Measurements from ENCODE around the gene IQSEC3.
A peak's percentile ranks its signal among the peaks of the same experiment; 100 is the strongest.

IQSEC3 gene

DNA sequence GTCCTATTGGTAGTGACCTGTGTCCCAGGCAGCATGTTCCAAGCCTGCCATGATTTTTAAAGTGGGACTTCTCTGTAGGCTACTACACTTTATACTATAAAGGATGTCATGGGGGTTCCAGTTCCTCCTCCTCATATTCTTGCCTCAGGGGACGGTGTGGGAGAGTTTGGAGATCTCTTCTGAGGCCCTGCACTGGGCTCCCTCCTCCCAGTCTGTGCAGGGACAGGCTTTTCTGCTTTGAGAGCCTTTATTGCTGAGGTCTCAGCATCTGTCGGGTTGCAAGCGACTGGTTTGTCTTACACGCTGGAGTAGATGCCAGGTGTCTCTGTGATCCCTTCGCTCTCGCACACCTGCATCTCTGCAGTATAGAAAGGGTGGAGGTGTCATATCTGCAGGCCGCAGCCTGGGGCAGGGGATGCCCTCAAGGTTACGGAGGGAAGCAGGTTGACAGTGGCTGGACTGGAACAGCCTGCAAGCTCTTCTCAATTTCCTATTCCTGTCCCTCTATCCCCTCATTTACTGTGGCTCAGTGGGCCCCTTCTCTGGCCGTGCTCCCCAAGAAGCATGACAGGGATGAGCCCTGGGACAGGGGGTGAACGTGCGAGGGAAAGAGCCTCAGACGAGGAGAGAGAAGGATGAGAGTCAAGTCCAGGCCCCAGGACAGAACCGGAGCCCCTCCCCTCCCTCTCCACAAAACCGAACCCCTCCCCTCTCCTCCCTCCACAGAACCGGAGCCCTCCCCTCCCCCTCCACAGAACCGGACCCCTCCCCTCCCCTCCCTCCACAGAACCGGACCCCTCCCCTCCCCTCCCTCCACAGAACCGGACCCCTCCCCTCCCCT is 96.1 kb downstream of the IQSEC3 start:
- peaks cover 14% of the 10 kb centered on the region for H3K4me1 ChIP-seq (ENCODE audit: low read depth, poor library complexity, severe bottlenecking)
- no peak overlapping the region for H2AFZ ChIP-seq (ENCODE audit: low read depth)
- no peak overlapping the region for H3K4me2 ChIP-seq
- no peak overlapping the region for H3K27ac ChIP-seq
- H3K79me2 ChIP-seq (ENCODE audit: insufficient read depth, low read depth) = no peaks in the 10 kb centered on the region
- H3K27me3 ChIP-seq (ENCODE audit: insufficient read depth, low read depth) = no peaks in the 10 kb centered on the region; the same call in 1 of the 2 replicates
- no peaks in the 10 kb centered on the region for H3K36me3 ChIP-seq (ENCODE audit: insufficient read depth)
- H3K4me3 ChIP-seq (IDR thresholded peaks at IDR 0.05; ENCODE audit: insufficient read depth, low read depth, low read length) = no peak overlapping the region
- TF ChIP-seq, protein P1, sequence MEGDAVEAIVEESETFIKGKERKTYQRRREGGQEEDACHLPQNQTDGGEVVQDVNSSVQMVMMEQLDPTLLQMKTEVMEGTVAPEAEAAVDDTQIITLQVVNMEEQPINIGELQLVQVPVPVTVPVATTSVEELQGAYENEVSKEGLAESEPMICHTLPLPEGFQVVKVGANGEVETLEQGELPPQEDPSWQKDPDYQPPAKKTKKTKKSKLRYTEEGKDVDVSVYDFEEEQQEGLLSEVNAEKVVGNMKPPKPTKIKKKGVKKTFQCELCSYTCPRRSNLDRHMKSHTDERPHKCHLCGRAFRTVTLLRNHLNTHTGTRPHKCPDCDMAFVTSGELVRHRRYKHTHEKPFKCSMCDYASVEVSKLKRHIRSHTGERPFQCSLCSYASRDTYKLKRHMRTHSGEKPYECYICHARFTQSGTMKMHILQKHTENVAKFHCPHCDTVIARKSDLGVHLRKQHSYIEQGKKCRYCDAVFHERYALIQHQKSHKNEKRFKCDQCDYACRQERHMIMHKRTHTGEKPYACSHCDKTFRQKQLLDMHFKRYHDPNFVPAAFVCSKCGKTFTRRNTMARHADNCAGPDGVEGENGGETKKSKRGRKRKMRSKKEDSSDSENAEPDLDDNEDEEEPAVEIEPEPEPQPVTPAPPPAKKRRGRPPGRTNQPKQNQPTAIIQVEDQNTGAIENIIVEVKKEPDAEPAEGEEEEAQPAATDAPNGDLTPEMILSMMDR (conservative IDR thresholded peaks at IDR 0.05; ENCODE audit: low read depth, low read length) = no peak
- no peaks in the 10 kb centered on the region for H4K20me1 ChIP-seq (ENCODE audit: insufficient read depth)
- H3K9ac ChIP-seq = no peak overlapping the region

DNA sequence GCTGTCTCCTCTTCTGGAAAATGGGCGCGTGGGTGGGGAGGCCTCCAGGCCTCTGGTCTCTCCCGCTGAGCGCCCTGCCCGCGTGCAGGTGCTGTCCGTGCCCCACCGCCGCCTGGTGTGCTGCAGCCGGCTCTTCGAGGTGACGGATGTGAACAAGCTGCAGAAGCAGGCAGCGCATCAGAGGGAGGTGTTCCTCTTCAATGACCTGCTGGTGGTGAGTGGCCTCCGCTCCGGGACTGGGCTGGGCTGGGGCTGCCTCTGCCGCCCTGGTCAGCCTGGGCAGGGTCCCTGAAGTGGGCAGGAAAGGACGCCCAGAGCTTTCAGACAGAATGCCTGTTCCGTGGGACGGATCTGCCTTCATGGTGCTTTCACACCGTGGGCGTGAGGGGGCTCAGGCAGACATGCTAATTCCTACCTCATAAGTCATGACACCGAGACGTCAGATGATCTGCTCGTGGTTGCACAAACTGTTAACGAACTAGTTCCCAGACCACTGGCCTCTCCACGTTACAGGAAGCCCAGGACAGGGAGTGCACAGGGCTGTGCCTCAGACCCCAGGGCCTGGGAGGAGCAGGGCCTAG is 96.9 kb downstream of the IQSEC3 start:
- H4K20me1 ChIP-seq (ENCODE audit: insufficient read depth) = no peaks in the 10 kb centered on the region
- no peak overlapping the region for H2AFZ ChIP-seq (ENCODE audit: low read depth)
- H3K4me1 ChIP-seq (ENCODE audit: low read depth, poor library complexity, severe bottlenecking) = peaks cover 14% of the 10 kb centered on the region
- no peaks in the 10 kb centered on the region for H3K79me2 ChIP-seq (ENCODE audit: insufficient read depth, low read depth)
- H3K36me3 ChIP-seq (ENCODE audit: insufficient read depth) = no peaks in the 10 kb centered on the region
- no peak overlapping the region for H3K4me2 ChIP-seq
- no peak overlapping the region for H3K9ac ChIP-seq
- H3K27ac ChIP-seq = no peak overlapping the region
- H3K4me3 ChIP-seq (IDR thresholded peaks at IDR 0.05; ENCODE audit: insufficient read depth, low read depth, low read length) = no peak overlapping the region
- TF ChIP-seq, protein P1 (conservative IDR thresholded peaks at IDR 0.05; ENCODE audit: low read depth, low read length) = no peak
- no peaks in the 10 kb centered on the region; the same call in 1 of the 2 replicates for H3K27me3 ChIP-seq (ENCODE audit: insufficient read depth, low read depth)

DNA sequence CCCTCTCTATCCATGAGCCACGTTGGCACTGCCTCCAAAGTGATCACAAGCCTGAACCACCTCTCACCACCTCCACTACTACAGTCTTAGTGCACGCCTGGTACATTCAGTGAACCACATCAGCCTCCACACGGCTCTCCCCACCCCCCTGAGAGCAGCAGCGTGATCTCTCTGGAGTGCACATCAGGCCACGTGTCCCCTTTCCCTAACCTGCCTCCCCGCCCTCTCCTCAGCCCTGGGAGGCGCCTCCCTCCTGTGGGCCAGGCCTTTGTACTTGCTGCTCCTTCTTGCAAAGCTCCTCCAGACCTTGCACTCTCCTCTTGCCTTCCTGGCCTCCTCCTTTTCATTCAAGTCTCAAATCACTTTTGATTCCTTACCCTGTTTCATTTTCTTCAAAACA is 97.6 kb downstream of the IQSEC3 start:
- no peak overlapping the region for H2AFZ ChIP-seq (ENCODE audit: low read depth)
- TF ChIP-seq, protein P1 (conservative IDR thresholded peaks at IDR 0.05; ENCODE audit: low read depth, low read length) = no peak
- H3K27me3 ChIP-seq (ENCODE audit: insufficient read depth, low read depth) = no peaks in the 10 kb centered on the region; the same call in 1 of the 2 replicates
- H3K27ac ChIP-seq = no peak overlapping the region
- H4K20me1 ChIP-seq (ENCODE audit: insufficient read depth) = no peaks in the 10 kb centered on the region
- peaks cover 14% of the 10 kb centered on the region for H3K4me1 ChIP-seq (ENCODE audit: low read depth, poor library complexity, severe bottlenecking)
- H3K4me2 ChIP-seq = no peak overlapping the region
- H3K79me2 ChIP-seq (ENCODE audit: insufficient read depth, low read depth) = no peaks in the 10 kb centered on the region
- H3K36me3 ChIP-seq (ENCODE audit: insufficient read depth) = no peaks in the 10 kb centered on the region
- no peak overlapping the region for H3K9ac ChIP-seq
- H3K4me3 ChIP-seq (IDR thresholded peaks at IDR 0.05; ENCODE audit: insufficient read depth, low read depth, low read length) = no peak overlapping the region

DNA sequence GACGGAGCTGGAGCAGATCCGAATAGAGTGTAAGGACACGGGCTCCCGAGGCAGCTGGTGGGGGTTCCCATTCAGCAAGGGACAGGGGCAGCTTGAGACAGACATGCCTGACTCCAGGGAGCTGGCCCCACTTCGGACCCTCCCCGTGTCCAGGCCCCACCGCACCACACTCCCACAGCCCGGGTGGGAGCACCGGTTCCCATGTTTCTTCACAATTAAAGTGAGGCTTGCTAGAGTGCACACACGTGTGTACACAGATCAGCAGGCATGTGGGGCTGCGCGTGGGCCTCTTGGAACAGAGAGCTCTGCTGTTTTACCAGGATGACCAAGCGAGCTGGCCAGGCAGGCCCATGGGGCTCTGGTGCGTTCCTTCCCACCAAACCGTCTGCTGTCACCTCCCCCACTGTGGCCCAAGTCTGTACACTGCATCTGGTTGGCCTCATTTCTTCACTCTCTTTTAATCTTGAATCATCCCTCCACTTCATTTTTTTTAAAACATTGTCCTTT is 99.3 kb downstream of the IQSEC3 start:
- peaks cover 14% of the 10 kb centered on the region for H3K4me1 ChIP-seq (ENCODE audit: low read depth, poor library complexity, severe bottlenecking)
- no peak overlapping the region for H3K4me3 ChIP-seq (IDR thresholded peaks at IDR 0.05; ENCODE audit: insufficient read depth, low read depth, low read length)

More for the DNA sequence above, 99.3 kb downstream of the IQSEC3 start:
- Histone ChIP-seq H4K20me1 (ENCODE audit: insufficient read depth) (no peaks in the 10 kb centered on the region), H3K4me2 (no peak overlapping the region), H2AFZ (ENCODE audit: low read depth) (peak overlapping the region; percentile 54; the same call in 1 of the 2 replicates), H3K79me2 (ENCODE audit: insufficient read depth, low read depth) (no peaks in the 10 kb centered on the region), H3K9ac (no peak overlapping the region), H3K27ac (no peak overlapping the region), H3K36me3 (ENCODE audit: insufficient read depth) (no peaks in the 10 kb centered on the region), H3K27me3 (ENCODE audit: insufficient read depth, low read depth) (no peaks in the 10 kb centered on the region; the same call in 1 of the 2 replicates)
- TF ChIP-seq, protein P1 (conservative IDR thresholded peaks at IDR 0.05; ENCODE audit: low read depth, low read length) = no peak
